HL-60 (cell line): ENCODE data around the gene HIGD1A.

Experiments used
- DNase-seq, 2 experiments: peaks; one replicate each; pipeline ENCODE4 v3.0.0-alpha.2; 2010 to 2020; ENCODE audit warnings: low read depth in 1 of 2, low spot score in 1 of 2
- H3K27ac ChIP-seq: fragments of 250-450 bp; sonication (Bioruptor Pico); replicated peaks from 2 replicates; pipeline ENCODE4 v1.5.1; 2020; ENCODE audit warnings: mild to moderate bottlenecking, moderate library complexity
- H3K27me3 ChIP-seq: fragments of 250-450 bp; sonication (Bioruptor Pico); 2 replicates; pipeline ENCODE4 v1.5.1; 2021; ENCODE audit warnings: mild to moderate bottlenecking, moderate library complexity; ENCODE audit not compliant: insufficient read depth, poor library complexity, severe bottlenecking
- H3K4me3 ChIP-seq: replicated peaks from 2 replicates; pipeline ENCODE4 v1.5.1; 2011; ENCODE audit warnings: mild to moderate bottlenecking, control low read depth, low read length; ENCODE audit not compliant: insufficient read depth
- CTCF ChIP-seq: IDR thresholded peaks from one replicate; pipeline ENCODE4 v1.5.1; 2011; ENCODE audit warnings: low read length, control low read depth, inconsistent platforms; ENCODE audit not compliant: insufficient read depth
- GABPA ChIP-seq: IDR thresholded peaks from 2 replicates; pipeline ENCODE4 v1.6.1; 2012; ENCODE audit warnings: low read depth
- POLR2AphosphoS5 ChIP-seq: IDR thresholded peaks from 2 replicates; pipeline ENCODE4 v1.6.1; 2012; ENCODE audit warnings: low read depth
- REST ChIP-seq: IDR thresholded peaks from 2 replicates; pipeline ENCODE4 v1.6.1; 2012; ENCODE audit warnings: low read depth; ENCODE audit not compliant: insufficient replicate concordance
- SPI1 ChIP-seq: IDR thresholded peaks from 2 replicates; pipeline ENCODE4 v1.6.1; 2012; ENCODE audit warnings: low read depth, mild to moderate bottlenecking, borderline replicate concordance

The HIGD1A gene

GRCh38 chr3:42790714-42791229 is 13.5 kb downstream of the HIGD1A start:
- no peak for DNase-seq
- Histone ChIP-seq H3K4me3 (no peak overlapping the region), H3K27ac (no peak overlapping the region; the same call in 1 of the 2 replicates), H3K27me3 (no peaks in the 10 kb centered on the region)
- TF ChIP-seq POLR2AphosphoS5 (no peak), CTCF (no peak), GABPA (no peak), SPI1 (no peak), REST (no peak)

- Histone ChIP-seq H3K27me3 (no peaks in the 10 kb centered on the region), H3K27ac (no peak overlapping the region), H3K4me3 (no peak overlapping the region)
- DNase-seq: no peak
- TF ChIP-seq CTCF: no peak
- TF ChIP-seq GABPA: no peak
- no peak for TF ChIP-seq REST
- TF ChIP-seq POLR2AphosphoS5: no peak
Measured at GRCh38 chr3:42786631-42787030, 17.7 kb downstream of the HIGD1A start.

DNA sequence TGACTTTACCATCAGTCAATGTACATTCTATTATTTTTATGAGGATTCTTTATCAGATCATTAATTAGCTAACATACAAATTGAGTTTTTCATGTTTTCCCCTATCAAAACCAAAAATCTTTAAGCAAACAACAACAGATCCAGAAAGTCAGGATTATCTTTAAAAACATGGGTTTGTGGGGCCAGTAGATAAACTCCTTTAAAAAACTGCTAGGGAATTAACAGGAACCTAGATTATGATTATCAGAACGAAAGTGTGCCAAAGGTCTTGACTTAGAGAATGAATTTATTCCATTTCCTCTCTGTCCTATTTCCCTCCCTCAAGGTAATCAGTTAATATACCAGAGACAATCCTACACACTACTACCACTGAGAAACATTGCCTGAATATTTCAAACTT is 18.1 kb downstream of the HIGD1A start:
- Histone ChIP-seq H3K27ac (no peak overlapping the region), H3K4me3 (no peak overlapping the region), H3K27me3 (no peaks in the 10 kb centered on the region)
- TF ChIP-seq GABPA (no peak), SPI1 (no peak), REST (no peak), CTCF (no peak), POLR2AphosphoS5 (no peak)
- no peak for DNase-seq
